OCI-LY3 (cell line): ENCODE data around the gene CACNA1C.

Experiments
- H2AFZ ChIP-seq: fragments of 200-600, 300-600 bp; shearing (Covaris generic); 2 replicates; pipeline ENCODE4 v1.6.0; 2014; ENCODE audit warnings: antibody characterized with exemption, low read depth, low read length
- H3K27ac ChIP-seq: fragments of 200-600, 300-600 bp; sonication (generic); 2 replicates; pipeline ENCODE4 v1.5.1; 2014; ENCODE audit warnings: mild to moderate bottlenecking, low read length, moderate library complexity, mixed read lengths
- H3K27me3 ChIP-seq: fragments of 200-600, 300-600 bp; sonication (generic); 2 replicates; pipeline ENCODE4 v1.6.1; 2014; ENCODE audit warnings: low read depth, low read length, mixed read lengths
- H3K36me3 ChIP-seq: fragments of 200-600, 300-600 bp; sonication (generic); replicated peaks from 2 replicates; pipeline ENCODE3; 2014; ENCODE audit warnings: low read depth, low read length, mixed read lengths
- H3K4me1 ChIP-seq: fragments of 300-600, 200-600 bp; sonication (generic); 2 replicates; pipeline ENCODE4 v1.6.1; 2014; ENCODE audit warnings: low read length, mixed read lengths
- H3K4me2 ChIP-seq: fragments of 200-600, 300-600 bp; sonication (generic); 2 replicates; pipeline ENCODE4 v1.6.1; 2014; ENCODE audit warnings: low read length, mixed read lengths
- H3K4me3 ChIP-seq: fragments of 300-600, 200-600 bp; sonication (generic); 2 replicates; pipeline ENCODE4 v1.5.1; 2014; ENCODE audit warnings: antibody characterized with exemption, mild to moderate bottlenecking, low read length, moderate library complexity
- H3K79me2 ChIP-seq: fragments of 300-600, 200-600 bp; shearing (Covaris generic); 2 replicates; pipeline ENCODE4 v1.6.1; 2014; ENCODE audit warnings: mild to moderate bottlenecking, low read length, mixed read lengths
- H3K9ac ChIP-seq: fragments of 300-600, 200-600 bp; shearing (Covaris generic); 2 replicates; pipeline ENCODE4 v1.6.0; 2014; ENCODE audit warnings: mild to moderate bottlenecking, low read length, moderate library complexity
- H3K9me3 ChIP-seq: fragments of 200-600, 300-600 bp; shearing (Covaris generic); 2 replicates; pipeline ENCODE4 v1.6.1; 2014; ENCODE audit warnings: low read length, mixed read lengths; ENCODE audit not compliant: insufficient read depth
- H4K20me1 ChIP-seq: fragments of 200-600, 300-600 bp; sonication (generic); 2 replicates; pipeline ENCODE4 v1.6.1; 2016; ENCODE audit warnings: low read length, mixed read lengths; ENCODE audit not compliant: insufficient read depth
- EZH2phosphoT487 ChIP-seq: fragments of 200-600 bp; shearing (Covaris generic); IDR thresholded peaks from 2 replicates; pipeline ENCODE4 v1.6.1; 2018; ENCODE audit warnings: antibody characterized with exemption, mixed run types, low read depth
- TF ChIP-seq, protein P1 (sequence below): fragments of 200-600, 300-600 bp; sonication (generic); IDR thresholded peaks from 2 replicates; pipeline ENCODE4 v1.5.1; 2014; ENCODE audit warnings: antibody characterized with exemption, low read length, low read depth

The CACNA1C gene

DNA sequence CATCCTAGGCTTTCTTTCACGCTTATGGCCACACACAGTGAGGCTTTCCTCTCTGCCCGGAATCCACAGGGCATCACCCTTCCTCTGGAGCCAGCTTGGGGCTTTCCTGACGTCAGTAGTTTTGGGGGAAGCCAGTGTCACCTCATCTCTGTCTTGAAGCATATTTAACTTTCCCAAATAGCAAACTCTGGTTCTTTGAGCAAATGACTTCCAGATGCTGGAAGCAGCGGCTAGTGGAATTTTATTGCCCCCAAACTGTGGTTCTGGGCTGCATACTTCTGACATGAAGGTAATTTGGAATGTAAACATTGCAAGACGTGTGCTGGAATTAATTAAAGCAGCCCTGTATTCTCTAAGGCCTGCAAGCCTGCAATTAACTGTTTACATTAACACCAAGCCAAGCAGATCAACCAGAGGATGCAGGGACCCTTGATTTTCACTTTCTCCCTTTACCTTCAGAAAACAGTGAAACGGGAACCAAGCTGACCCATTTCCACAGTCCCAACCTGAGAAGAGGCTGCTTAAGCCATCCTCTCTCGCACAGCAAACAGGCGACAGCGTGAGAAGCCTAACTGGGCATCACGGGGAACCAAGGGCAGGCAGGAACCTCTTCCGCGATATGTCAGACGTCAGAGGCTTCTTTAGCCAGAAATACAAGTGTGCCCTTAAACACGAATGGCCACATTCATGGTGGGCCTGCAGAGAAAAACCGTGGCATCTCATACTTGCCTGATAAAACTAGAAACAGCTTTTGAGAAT is 258.4 kb downstream of the CACNA1C start:
- Histone ChIP-seq H3K27me3 (0 out of 2 replicates have a peak, but pooled peaks cover 4% of the 10 kb centered on the region), H3K27ac (no peak overlapping the region), H3K4me3 (no peak overlapping the region), H3K9ac (no peak overlapping the region), H3K79me2 (no peaks in the 10 kb centered on the region), H4K20me1 (no peaks in the 10 kb centered on the region), H3K4me1 (no peaks in the 10 kb centered on the region), H3K36me3 (no peaks in the 10 kb centered on the region), H3K9me3 (no peaks in the 10 kb centered on the region), H3K4me2 (no peak overlapping the region), H2AFZ (no peak overlapping the region)
- TF ChIP-seq, protein P1, sequence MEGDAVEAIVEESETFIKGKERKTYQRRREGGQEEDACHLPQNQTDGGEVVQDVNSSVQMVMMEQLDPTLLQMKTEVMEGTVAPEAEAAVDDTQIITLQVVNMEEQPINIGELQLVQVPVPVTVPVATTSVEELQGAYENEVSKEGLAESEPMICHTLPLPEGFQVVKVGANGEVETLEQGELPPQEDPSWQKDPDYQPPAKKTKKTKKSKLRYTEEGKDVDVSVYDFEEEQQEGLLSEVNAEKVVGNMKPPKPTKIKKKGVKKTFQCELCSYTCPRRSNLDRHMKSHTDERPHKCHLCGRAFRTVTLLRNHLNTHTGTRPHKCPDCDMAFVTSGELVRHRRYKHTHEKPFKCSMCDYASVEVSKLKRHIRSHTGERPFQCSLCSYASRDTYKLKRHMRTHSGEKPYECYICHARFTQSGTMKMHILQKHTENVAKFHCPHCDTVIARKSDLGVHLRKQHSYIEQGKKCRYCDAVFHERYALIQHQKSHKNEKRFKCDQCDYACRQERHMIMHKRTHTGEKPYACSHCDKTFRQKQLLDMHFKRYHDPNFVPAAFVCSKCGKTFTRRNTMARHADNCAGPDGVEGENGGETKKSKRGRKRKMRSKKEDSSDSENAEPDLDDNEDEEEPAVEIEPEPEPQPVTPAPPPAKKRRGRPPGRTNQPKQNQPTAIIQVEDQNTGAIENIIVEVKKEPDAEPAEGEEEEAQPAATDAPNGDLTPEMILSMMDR, result no peak
- TF ChIP-seq EZH2phosphoT487, result no peak

DNA sequence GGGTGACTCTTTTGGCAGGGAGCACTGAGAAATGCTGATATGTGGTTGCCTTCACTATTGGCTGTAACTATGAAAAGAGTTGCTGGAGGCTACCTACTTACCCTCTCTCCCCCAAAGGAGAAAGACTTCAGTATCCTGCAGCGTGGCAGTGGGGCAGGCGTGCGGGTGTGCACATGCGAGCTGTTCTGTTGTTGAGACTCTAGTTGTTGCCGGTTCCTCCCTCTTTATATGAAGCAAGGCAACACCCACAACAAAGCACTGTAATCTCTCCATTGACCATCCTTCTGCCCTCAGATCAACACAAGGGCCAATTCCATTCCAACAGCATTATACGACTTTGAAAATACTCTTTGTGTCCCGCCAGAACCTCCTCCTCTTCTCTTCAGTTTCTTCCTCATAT is 259.4 kb downstream of the CACNA1C start:
- no peak overlapping the region for H3K4me3 ChIP-seq
- H3K4me1 ChIP-seq, result no peaks in the 10 kb centered on the region
- H3K9ac ChIP-seq, result no peak overlapping the region
- H3K27me3 ChIP-seq, result 0 out of 2 replicates have a peak, but pooled peaks cover 4% of the 10 kb centered on the region
- no peak overlapping the region for H3K4me2 ChIP-seq
- H2AFZ ChIP-seq, result no peak overlapping the region
- no peaks in the 10 kb centered on the region for H3K79me2 ChIP-seq
- no peaks in the 10 kb centered on the region for H3K9me3 ChIP-seq
- TF ChIP-seq, protein P1, result no peak
- no peaks in the 10 kb centered on the region for H4K20me1 ChIP-seq
- no peak overlapping the region for H3K27ac ChIP-seq
- H3K36me3 ChIP-seq, result no peaks in the 10 kb centered on the region

DNA sequence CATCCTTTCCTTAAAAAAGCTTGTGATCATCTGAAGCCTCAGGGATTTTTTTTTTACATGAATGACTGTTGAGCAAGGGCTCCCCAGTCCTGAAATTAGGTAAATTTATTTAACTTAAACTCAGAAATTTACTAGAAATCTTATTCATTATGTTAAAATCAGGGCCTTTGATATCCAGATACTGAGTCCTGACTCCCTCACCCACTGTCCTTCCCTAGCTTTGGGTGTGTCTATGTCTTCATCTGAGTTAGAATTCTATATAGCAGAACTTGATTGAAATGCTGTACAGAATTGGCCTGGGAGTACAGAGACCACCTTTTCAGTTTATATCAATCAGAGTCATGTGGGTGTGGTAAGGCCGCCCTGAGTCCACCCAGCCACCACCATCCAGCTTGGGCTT is 260.0 kb downstream of the CACNA1C start:
- Histone ChIP-seq H2AFZ (no peak overlapping the region), H3K27me3 (0 out of 2 replicates have a peak, but pooled peaks cover 4% of the 10 kb centered on the region), H3K27ac (no peak overlapping the region)

DNA sequence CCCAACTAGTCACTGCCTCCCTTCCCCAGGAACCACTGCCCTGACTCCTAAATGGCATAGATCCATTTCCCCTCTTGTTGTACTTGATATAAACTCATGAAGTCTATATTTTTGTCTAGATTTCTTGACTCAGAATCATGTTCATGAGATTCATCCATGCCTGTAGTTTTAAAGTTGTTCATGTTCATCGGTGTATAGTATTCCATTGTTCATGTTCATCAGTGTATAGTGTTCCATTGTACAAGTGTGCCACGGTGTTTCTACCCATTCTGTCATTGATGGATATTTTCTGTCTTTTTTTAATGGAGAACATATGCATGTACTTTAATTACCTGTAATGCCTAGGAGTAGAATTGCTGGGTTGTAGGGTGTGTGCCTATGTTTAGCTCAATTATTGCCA is 261.7 kb downstream of the CACNA1C start:
- H4K20me1 ChIP-seq, result no peaks in the 10 kb centered on the region
- H3K36me3 ChIP-seq, result no peaks in the 10 kb centered on the region
- H3K9me3 ChIP-seq, result no peaks in the 10 kb centered on the region
- H3K9ac ChIP-seq, result no peak overlapping the region
- no peak for TF ChIP-seq EZH2phosphoT487
- TF ChIP-seq, protein P1, result no peak
- no peak overlapping the region for H3K4me3 ChIP-seq
- no peak overlapping the region for H3K27ac ChIP-seq
- no peak overlapping the region for H2AFZ ChIP-seq
- H3K79me2 ChIP-seq, result no peaks in the 10 kb centered on the region
- H3K27me3 ChIP-seq, result peaks cover 4% of the 10 kb centered on the region; the same call in 1 of the 2 replicates
- no peaks in the 10 kb centered on the region for H3K4me1 ChIP-seq
- H3K4me2 ChIP-seq, result no peak overlapping the region

More for the DNA sequence above, 260.0 kb downstream of the CACNA1C start:
- Histone ChIP-seq H3K36me3 (no peaks in the 10 kb centered on the region), H3K9me3 (no peaks in the 10 kb centered on the region), H3K79me2 (no peaks in the 10 kb centered on the region), H4K20me1 (no peaks in the 10 kb centered on the region), H3K9ac (no peak overlapping the region), H3K4me2 (no peak overlapping the region), H3K4me3 (no peak overlapping the region), H3K4me1 (no peaks in the 10 kb centered on the region)
- TF ChIP-seq, protein P1, result no peak
- TF ChIP-seq EZH2phosphoT487, result no peak
